HepG2 (cell line): ENCODE measurements around the gene PPP1R9A. TPM values are rescaled to one million over a fixed set of nuclear protein-coding genes. Genes with fewer than 3 reads are reported as not detected.

Experiments used
- ATAC-seq: fragments of 200-7000 bp; cut with Tn5 transposase; 3 replicates; pipeline ENCODE4 v1.9.1; 2020; ENCODE audit warnings: mild to moderate bottlenecking, moderate library complexity
- BruUV-seq: library from RNA; stranded (reverse); fragments of 400-500 nt; replicated peaks from 2 replicates; lab custom pipeline; 2021; lab: Mats Ljungman, UMichigan
- CTCF ChIA-PET: fragments of 300-600 bp; formaldehyde crosslinking; extraction: SDS; loops from one replicate; lab custom pipeline; 2021; ENCODE audit warnings: low total read pairs, inconsistent platforms, low intra/inter-chr PET ratio; lab: Yijun Ruan, JAX
- POLR2A ChIA-PET: fragments of 350-600 bp; sonication (Branson Sonifier 250); formaldehyde crosslinking; loops from one replicate; lab custom pipeline; 2020; ENCODE audit warnings: antibody characterized with exemption, inconsistent platforms; lab: Yijun Ruan, JAX
- DNase-seq: peaks from one replicate; pipeline ENCODE4 v3.0.0-alpha.2; 2015; ENCODE audit warnings: low spot score
- FAIRE-seq: peaks from 3 replicates; lab custom pipeline; 2011; peaks lifted over from hg19 to GRCh38; lab: Jason Lieb, UNC
- H2AFZ ChIP-seq: one replicate; pipeline ENCODE4 v1.6.1; 2011; ENCODE audit warnings: low read length, inconsistent platforms
- H3K27ac ChIP-seq: fragments of 300-600 bp; 3 replicates; pipeline ENCODE4 v1.8.0; 2011; ENCODE audit warnings: mixed run types, mild to moderate bottlenecking, mixed read lengths, low read length, inconsistent platforms; ENCODE audit not compliant: insufficient read depth; ENCODE audit errors: extremely low read length
- H3K27me3 ChIP-seq, 2 experiments: fragments of 200-600 bp in 1 of 2; 2 replicates in 1 of 2; 3 replicates in 1 of 2; pipeline versions ENCODE4 v1.6.0 to v1.8.0; 2011; ENCODE audit warnings: low read length in 2 of 2, mild to moderate bottlenecking in 2 of 2, moderate library complexity in 2 of 2, inconsistent platforms in 1 of 2; ENCODE audit not compliant: insufficient read depth in 2 of 2, control insufficient read depth in 1 of 2
- H3K36me3 ChIP-seq, 2 experiments: fragments of 200-600 bp in 1 of 2; replicated peaks in 1 of 2; 2 replicates in 1 of 2; 3 replicates in 1 of 2; pipeline versions ENCODE4 v1.5.1 to v1.8.0; 2011; ENCODE audit warnings: low read length in 2 of 2, inconsistent platforms in 1 of 2; ENCODE audit not compliant: insufficient read depth in 2 of 2, control insufficient read depth in 1 of 2
- H3K4me1 ChIP-seq: 2 replicates; pipeline ENCODE4 v1.5.1; 2012; ENCODE audit warnings: low read length, inconsistent platforms; ENCODE audit not compliant: insufficient read depth
- H3K4me2 ChIP-seq: 2 replicates; pipeline ENCODE4 v1.6.0; 2011; ENCODE audit warnings: low read depth, low read length, inconsistent platforms
- H3K4me3 ChIP-seq, 3 experiments: fragments of 200-600 bp in 1 of 3; sonication (generic), shearing (Covaris generic) in 1 of 3; replicated peaks in 1 of 3; 2 replicates each; pipeline ENCODE4 v1.5.1; 2011 to 2016; ENCODE audit warnings: low read length in 3 of 3, inconsistent platforms in 2 of 3, low read depth in 2 of 3, mild to moderate bottlenecking in 2 of 3, control low read depth in 1 of 3, mixed read lengths in 1 of 3; ENCODE audit not compliant: insufficient read depth in 1 of 3
- H3K79me2 ChIP-seq: one replicate; pipeline ENCODE4 v1.6.1; 2011; ENCODE audit warnings: low read length, inconsistent platforms; ENCODE audit not compliant: insufficient read depth
- H3K9ac ChIP-seq: 2 replicates; pipeline ENCODE4 v1.6.0; 2011; ENCODE audit warnings: mild to moderate bottlenecking, low read depth, low read length, inconsistent platforms; ENCODE audit not compliant: insufficient read depth
- H3K9me3 ChIP-seq: 2 replicates; pipeline ENCODE4 v1.5.1; 2012; ENCODE audit warnings: mild to moderate bottlenecking, low read length
- H4K20me1 ChIP-seq: 2 replicates; pipeline ENCODE4 v1.6.0; 2011; ENCODE audit warnings: inconsistent platforms, mild to moderate bottlenecking, low read length, moderate library complexity; ENCODE audit not compliant: insufficient read depth
- CREB1 ChIP-seq, 2 experiments: fragments of 450-650 bp in 1 of 2; IDR thresholded peaks; 2 replicates each; pipeline ENCODE4 v1.6.1; 2016 to 2017; ENCODE audit warnings: control low read depth in 1 of 2, mild to moderate bottlenecking in 1 of 2, missing compliant biosample characterization in 1 of 2, missing genetic modification characterization in 1 of 2
- CSRNP2 ChIP-seq: sonication (generic); formaldehyde crosslinking; conservative IDR thresholded peaks from 2 replicates; pipeline ENCODE4 v1.8.0; 2022; ENCODE audit warnings: low read depth, missing genetic modification reagents
- HNF4G ChIP-seq, 2 experiments: sonication (generic) in 1 of 2; formaldehyde crosslinking in 1 of 2; IDR thresholded peaks; 2 replicates each; pipeline versions ENCODE4 v1.4.0 to v1.6.1; 2011 to 2020; ENCODE audit warnings: borderline replicate concordance in 2 of 2, low read depth in 2 of 2, mild to moderate bottlenecking in 2 of 2, low read length in 1 of 2, missing genetic modification reagents in 1 of 2, moderate library complexity in 1 of 2
- HNRNPK ChIP-seq: fragments of 200-400 bp; formaldehyde crosslinking; IDR thresholded peaks from 2 replicates; pipeline ENCODE4 v1.6.1; 2018; ENCODE audit warnings: low read length, low read depth, moderate library complexity, mild to moderate bottlenecking; ENCODE audit not compliant: poor library complexity, severe bottlenecking
- HOXA9 ChIP-seq: sonication (generic); formaldehyde crosslinking; IDR thresholded peaks from 2 replicates; pipeline ENCODE4 v1.8.1; 2022; ENCODE audit warnings: missing genetic modification reagents, mild to moderate bottlenecking, moderate library complexity, borderline replicate concordance
- MTERF4 ChIP-seq: sonication (generic); formaldehyde crosslinking; IDR thresholded peaks from 2 replicates; pipeline ENCODE4 v1.8.0; 2023; ENCODE audit warnings: mild to moderate bottlenecking, missing genetic modification reagents
- NR2F6 ChIP-seq, 2 experiments: IDR thresholded peaks; 2 replicates each; pipeline ENCODE4 v1.6.1; 2016; ENCODE audit warnings: antibody characterized with exemption in 1 of 2, mild to moderate bottlenecking in 1 of 2
- PRDM15 ChIP-seq: sonication (generic); formaldehyde crosslinking; IDR thresholded peaks from 2 replicates; pipeline ENCODE4 v1.4.0; 2020; ENCODE audit warnings: missing genetic modification reagents
- RXRB ChIP-seq: IDR thresholded peaks from 2 replicates; pipeline ENCODE4 v1.6.1; 2016; ENCODE audit warnings: borderline replicate concordance, missing genetic modification reagents, missing compliant biosample characterization
- THYN1 ChIP-seq: sonication (generic); formaldehyde crosslinking; IDR thresholded peaks from 2 replicates; pipeline ENCODE4 v1.8.1; 2023; ENCODE audit warnings: low read depth, mild to moderate bottlenecking, moderate library complexity, missing genetic modification reagents, borderline replicate concordance
- TRAFD1 ChIP-seq: sonication (generic); formaldehyde crosslinking; IDR thresholded peaks from 2 replicates; pipeline ENCODE4 v1.5.1; 2020; ENCODE audit warnings: missing genetic modification reagents, mild to moderate bottlenecking, borderline replicate concordance
- ZBTB20 ChIP-seq: sonication (generic); formaldehyde crosslinking; IDR thresholded peaks from 2 replicates; pipeline ENCODE4 v1.8.1; 2023; ENCODE audit warnings: missing genetic modification reagents, low read depth, mild to moderate bottlenecking, borderline replicate concordance
- ZBTB8A ChIP-seq: sonication (generic); formaldehyde crosslinking; IDR thresholded peaks from 2 replicates; pipeline ENCODE4 v1.4.0; 2020; ENCODE audit warnings: mild to moderate bottlenecking, low read depth, missing genetic modification reagents, borderline replicate concordance
- ZNF747 ChIP-seq: sonication (generic); formaldehyde crosslinking; IDR thresholded peaks from 2 replicates; pipeline ENCODE4 v1.8.1; 2023; ENCODE audit warnings: missing genetic modification reagents, mild to moderate bottlenecking, borderline replicate concordance
- WGBS: methylation state at CpG from one replicate; pipeline ENCODE4 v1.1.6; 2017; ENCODE audit warnings: low lambda C conversion rate; 5-methylcytosine and 5-hydroxymethylcytosine counted together
- in situ Hi-C: cut with HindIII; loops from 2 replicates; pipeline ENCODE4 v1.10.0; 2017; ENCODE audit warnings: low pct_unique_long_range_greater_than_20kb; ENCODE audit not compliant: extremely low pct_ligation_motif_present
- intact Hi-C: fragments of 100-400 bp; cut with micrococcal nuclease; formaldehyde crosslinking; loops from one replicate; pipeline ENCODE4 v1.10.0; 2022; ENCODE audit not compliant: unreplicated experiment
- polyA plus RNA-seq, 8 experiments: library from polyadenylated mRNA; depleted of rRNA in 3 of 8; stranded (reverse) in 7 of 8; unstranded in 1 of 8; fragments of >200 nt; fragmentation: Illumina TruSeq in 4 of 8; extraction: Trizol in 4 of 8; gene quantifications; 2 replicates each; pipeline versions ENCODE4 v1.2.1 to v1.2.3, GENCODE V29; 2011 to 2016; ENCODE audit warnings: low read depth in 4 of 8, missing spikeins in 1 of 8, mixed read lengths in 1 of 8; ENCODE audit not compliant: insufficient read depth in 1 of 8
- total RNA-seq, 5 experiments: library from RNA; depleted of rRNA; stranded (reverse); fragments of >200 nt; fragmentation: Illumina TruSeq; extraction: Trizol; gene quantifications; 2 replicates each; pipeline ENCODE4 v1.2.3, GENCODE V29; 2016; ENCODE audit warnings: low read depth in 1 of 5

PPP1R9A gene
- total and polyA plus RNA-seq, 2 of the 13 experiments (the other 11 are each of a cell fraction or from before 2014, with no cell fraction given), result 11.4 to 31.9 TPM

GRCh38 chr7:95263785-95264362 is 356.5 kb downstream of the PPP1R9A start:
- no TSS peak for BruUV-seq
- no peak for ATAC-seq
- Histone ChIP-seq H3K27me3 (no peaks in the 10 kb centered on the region), H3K36me3 (peaks cover 0 to 6% of the 10 kb centered on the region in 2 experiments; a peak in 1 of 5 replicates), H2AFZ (no peak overlapping the region), H3K79me2 (no peaks in the 10 kb centered on the region), H3K4me3 (no peak overlapping the region), H3K9ac (no peak overlapping the region), H3K27ac (no peak overlapping the region), H4K20me1 (no peaks in the 10 kb centered on the region), H3K4me1 (no peaks in the 10 kb centered on the region), H3K9me3 (no peaks in the 10 kb centered on the region), H3K4me2 (no peak overlapping the region)
- FAIRE-seq, result no peak
- CTCF ChIA-PET, result no interaction called here
- intact Hi-C loops (no loop called here), in situ Hi-C loops (loop anchor here (25.0 kb wide), 1 partner anchor 977 kb away; no protein-coding TSS in a partner anchor)
- DNase-seq, result no peak
- POLR2A ChIA-PET, result no interaction called here
- WGBS, result 98% methylated on average over 4 of the region's 4 CpGs
- TF ChIP-seq RXRB (CRISPR knock-in tag) (no peak), HOXA9 (CRISPR knock-in tag) (no peak), ZNF747 (no peak), CSRNP2 (no peak), ZBTB20 (CRISPR knock-in tag) (no peak), HNRNPK (no peak), CREB1 (IDR thresholded peaks at IDR 0.05) (no peak), CREB1 (CRISPR knock-in tag; IDR thresholded peaks at IDR 0.05) (no peak), HNF4G (IDR thresholded peaks at IDR 0.05; ENCODE audit: borderline replicate concordance, low read depth, low read length) (no peak), HNF4G (CRISPR knock-in tag; IDR thresholded peaks at IDR 0.05; ENCODE audit: borderline replicate concordance, low read depth) (no peak), MTERF4 (CRISPR knock-in tag) (no peak), ZBTB8A (CRISPR knock-in tag) (no peak), TRAFD1 (CRISPR knock-in tag) (no peak), THYN1 (CRISPR knock-in tag) (no peak), NR2F6 (IDR thresholded peaks at IDR 0.05) (no peak), NR2F6 (CRISPR knock-in tag; IDR thresholded peaks at IDR 0.05) (no peak), PRDM15 (CRISPR knock-in tag) (no peak)
